GM21786 (cell line): ENCODE measurements around the gene TSN.
A peak's percentile ranks its signal among the peaks of the same experiment; 100 is the strongest.
"Not testable (repeated sequence)": the region's sequence is repeated elsewhere in the genome, so short reads cannot be mapped to it uniquely, and the experiment has no call there.

ENCODE experiments used
- ATAC-seq: cut with Tn5 transposase; IDR thresholded peaks from one replicate; pipeline ENCODE4 v1.9.1; 2021; ENCODE audit not compliant: unreplicated experiment

TSN gene

GRCh38 chr2:121796239-121796638, 40.8 kb downstream of the TSN start:
- peak; percentile 79 for ATAC-seq

GRCh38 chr2:121798617-121799016, 43.2 kb downstream of the TSN start:
- no peak for ATAC-seq

GRCh38 chr2:121801916-121802315, 46.5 kb downstream of the TSN start:
- no peak for ATAC-seq

GRCh38 chr2:121803503-121803902, 48.1 kb downstream of the TSN start:
- no peak for ATAC-seq

- ATAC-seq, result peak; percentile 92
These were observed 48.9 kb downstream of the TSN start for GRCh38 chr2:121804340-121804739.

- ATAC-seq, result no peak
These were observed 49.7 kb downstream of the TSN start for GRCh38 chr2:121804997-121805765.

GRCh38 chr2:121805766-121806143, 50.3 kb downstream of the TSN start:
- ATAC-seq, result no peak

GRCh38 chr2:121807771-121808170, 52.3 kb downstream of the TSN start:
- ATAC-seq, result not testable (repeated sequence)

- no peak for ATAC-seq
These were observed 54.2 kb downstream of the TSN start for GRCh38 chr2:121809607-121810006.

- peak; percentile 88 for ATAC-seq
These were observed 55.8 kb downstream of the TSN start for GRCh38 chr2:121810959-121811853.

GRCh38 chr2:121813083-121813482, 57.6 kb downstream of the TSN start:
- ATAC-seq, result not testable (repeated sequence)

- ATAC-seq, result no peak
These were observed 59.8 kb downstream of the TSN start for GRCh38 chr2:121815216-121815615.

- no peak for ATAC-seq
These were observed 61.3 kb downstream of the TSN start for GRCh38 chr2:121816797-121817196.

GRCh38 chr2:121817304-121817703, 61.9 kb downstream of the TSN start:
- ATAC-seq, result not testable (repeated sequence)
